PC-3 (cell line): Measurements from ENCODE around the gene FNBP1L. TPM values are rescaled to one million over a fixed set of nuclear protein-coding genes. Genes with fewer than 3 reads are reported as not detected.

Source experiments
- ATAC-seq: fragments of 200-7000 bp; cut with Tn5 transposase; 2 replicates; pipeline ENCODE4 v1.9.1; 2020; ENCODE audit warnings: mild to moderate bottlenecking, moderate library complexity
- BruUV-seq: library from RNA; stranded (reverse); fragments of 400-500 nt; replicated peaks from 2 replicates; lab custom pipeline; 2021; lab: Mats Ljungman, UMichigan
- CTCF ChIA-PET: fragments of 300-600 bp; sonication (Branson Sonifier 250); formaldehyde crosslinking; loops from one replicate; lab custom pipeline; 2022; ENCODE audit warnings: antibody characterized with exemption; lab: Charles Lee
- POLR2A ChIA-PET: fragments of 300-600 bp; sonication (Branson Sonifier 250); formaldehyde crosslinking; loops from one replicate; lab custom pipeline; 2022; ENCODE audit warnings: antibody characterized with exemption; ENCODE audit not compliant: unreplicated experiment; lab: Charles Lee
- DNase-seq: peaks from one replicate; pipeline ENCODE4 v3.0.0-alpha.2; 2015
- H2AFZ ChIP-seq: fragments of 300-600 bp; sonication (generic); 2 replicates; pipeline ENCODE4 v1.6.0; 2016; ENCODE audit warnings: antibody characterized with exemption, low read length
- H3F3A ChIP-seq: fragments of 300-600 bp; sonication (generic); one replicate; pipeline ENCODE4 v1.6.0; 2017; ENCODE audit warnings: antibody characterized with exemption, low read length, control low read depth, mild to moderate bottlenecking; ENCODE audit not compliant: unreplicated experiment
- H3K27ac ChIP-seq: fragments of 300-600 bp; sonication (generic); 2 replicates; pipeline ENCODE4 v1.5.1; 2016; ENCODE audit warnings: mild to moderate bottlenecking, low read length
- H3K27me3 ChIP-seq: fragments of 300-600 bp; sonication (generic); 2 replicates; pipeline ENCODE4 v1.6.1; 2016; ENCODE audit warnings: low read length, mixed read lengths
- H3K36me3 ChIP-seq: fragments of 300-600 bp; sonication (generic); 2 replicates; pipeline ENCODE4 v1.6.1; 2016; ENCODE audit warnings: low read depth, mixed run types, low read length, mixed read lengths
- H3K4me1 ChIP-seq: fragments of 300-600 bp; sonication (generic); 2 replicates; pipeline ENCODE4 v1.5.1; 2016; ENCODE audit warnings: low read length; ENCODE audit not compliant: insufficient read depth
- H3K4me2 ChIP-seq: fragments of 300-600 bp; sonication (generic); 2 replicates; pipeline ENCODE4 v1.6.0; 2016; ENCODE audit warnings: low read length
- H3K4me3 ChIP-seq: fragments of 300-600 bp; sonication (generic); 2 replicates; pipeline ENCODE4 v1.5.1; 2016; ENCODE audit warnings: mild to moderate bottlenecking, low read length, mixed read lengths
- H3K79me2 ChIP-seq: fragments of 300-600 bp; sonication (generic); 2 replicates; pipeline ENCODE4 v1.6.1; 2017; ENCODE audit warnings: low read length, mixed read lengths
- H3K9ac ChIP-seq: fragments of 300-600 bp; sonication (generic); 2 replicates; pipeline ENCODE4 v1.6.0; 2016; ENCODE audit warnings: mild to moderate bottlenecking, low read length
- H3K9me2 ChIP-seq: fragments of 300-600 bp; sonication (generic); replicated peaks from 2 replicates; pipeline ENCODE4 v1.6.1; 2016; ENCODE audit warnings: mixed run types, low read length, mixed read lengths
- H3K9me3 ChIP-seq: fragments of 300-600 bp; sonication (generic); 2 replicates; pipeline ENCODE4 v1.6.1; 2016; ENCODE audit warnings: low read length, mixed read lengths
- H4K20me1 ChIP-seq: fragments of 300-600 bp; sonication (generic); 2 replicates; pipeline ENCODE4 v1.6.1; 2016; ENCODE audit warnings: low read length, mixed read lengths
- CTCF ChIP-seq: fragments of 300-600 bp; sonication (generic); conservative IDR thresholded peaks from 2 replicates; pipeline ENCODE4 v1.5.1; 2017; ENCODE audit warnings: antibody characterized with exemption, low read depth, mild to moderate bottlenecking, low read length
- EZH2 ChIP-seq: fragments of 300-600 bp; sonication (generic); IDR thresholded peaks from one replicate; pipeline ENCODE4 v1.6.1; 2017; ENCODE audit warnings: antibody characterized with exemption, mild to moderate bottlenecking, low read length; ENCODE audit not compliant: unreplicated experiment
- EZH2phosphoT487 ChIP-seq: fragments of 300-600 bp; sonication (generic); IDR thresholded peaks from 2 replicates; pipeline ENCODE4 v1.6.1; 2018; ENCODE audit warnings: mild to moderate bottlenecking, antibody characterized with exemption, low read length, borderline replicate concordance
- intact Hi-C: fragments of 100-400 bp; cut with micrococcal nuclease; formaldehyde crosslinking; loops from 2 replicates; pipeline ENCODE4 v1.9.0; 2023
- total RNA-seq: library from RNA; depleted of rRNA; stranded (reverse); fragments of >200 nt; gene quantifications from 2 replicates; pipeline ENCODE4 v1.2.3, GENCODE V29; 2014

Gene FNBP1L
- total RNA-seq, 1 experiment from 2014 or later, result 28.3 TPM

- POLR2A ChIA-PET, result no interaction called here
- H3K9ac ChIP-seq, result no peak overlapping the region
- intact Hi-C loops, result loop anchor here (1.0 kb wide), 2 partner anchors 134 to 375 kb away; no protein-coding TSS in a partner anchor
These were observed 9.2 kb upstream of the FNBP1L start for GRCh38 chr1:93438716-93439115.

GRCh38 chr1:93440272-93440671 is 7.6 kb upstream of the FNBP1L start:
- TF ChIP-seq CTCF (no peak), EZH2phosphoT487 (no peak), EZH2 (no peak)
- no peak overlapping the region for H3K27ac ChIP-seq
- no peaks in the 10 kb centered on the region for H4K20me1 ChIP-seq
- H3K9ac ChIP-seq, result no peak overlapping the region
- DNase-seq (peak; percentile 29), ATAC-seq (peak; percentile 42)
- H3K4me3 ChIP-seq, result no peak overlapping the region
- no peaks in the 10 kb centered on the region for H3K9me3 ChIP-seq
- CTCF ChIA-PET, result no interaction called here
- no peaks in the 10 kb centered on the region for H3K27me3 ChIP-seq
- BruUV-seq, result no TSS peak
- POLR2A ChIA-PET, result no interaction called here
- no peaks in the 10 kb centered on the region for H3K79me2 ChIP-seq
- no peaks in the 10 kb centered on the region for H3K9me2 ChIP-seq
- no peaks in the 10 kb centered on the region for H3F3A ChIP-seq
- H2AFZ ChIP-seq, result peak overlapping the region; percentile 65
- intact Hi-C loops, result loop anchor here (10.0 kb wide), 2 partner anchors 65 to 435 kb away; partner anchors contain the start of gene DNTTIP2
- peak overlapping the region; percentile 4; the same call in 1 of the 2 replicates for H3K4me2 ChIP-seq
- peaks cover 17% of the 10 kb centered on the region for H3K4me1 ChIP-seq
- H3K36me3 ChIP-seq, result no peaks in the 10 kb centered on the region

More at GRCh38 chr1:93438716-93439115, 9.2 kb upstream of the FNBP1L start:
- DNase-seq (no peak), ATAC-seq (no peak)
- BruUV-seq, result no TSS peak
- H3K4me3 ChIP-seq, result no peak overlapping the region
- TF ChIP-seq EZH2phosphoT487 (no peak), CTCF (no peak), EZH2 (no peak)
- H2AFZ ChIP-seq, result peak overlapping the region; percentile 51; the same call in 1 of the 2 replicates
- H3K9me2 ChIP-seq, result no peaks in the 10 kb centered on the region
- H3K4me2 ChIP-seq, result peak overlapping the region; percentile 76; the same call in 1 of the 2 replicates
- H3K4me1 ChIP-seq, result peaks cover 17% of the 10 kb centered on the region
- H3K36me3 ChIP-seq, result no peaks in the 10 kb centered on the region
- H3K9me3 ChIP-seq, result no peaks in the 10 kb centered on the region
- H3F3A ChIP-seq, result no peaks in the 10 kb centered on the region
- H4K20me1 ChIP-seq, result no peaks in the 10 kb centered on the region
- H3K79me2 ChIP-seq, result no peaks in the 10 kb centered on the region
- H3K27me3 ChIP-seq, result no peaks in the 10 kb centered on the region
- CTCF ChIA-PET, result no interaction called here
- H3K27ac ChIP-seq, result no peak overlapping the region

- Histone ChIP-seq H3K27ac (no peak overlapping the region), H3K4me2 (peak overlapping the region; percentile 4; the same call in 1 of the 2 replicates)
These were observed 7.2 kb upstream of the FNBP1L start for GRCh38 chr1:93440706-93441105.

More at GRCh38 chr1:93440706-93441105, 7.2 kb upstream of the FNBP1L start:
- BruUV-seq, result no TSS peak
- DNase-seq (no peak), ATAC-seq (no peak)
- Histone ChIP-seq H3K79me2 (no peaks in the 10 kb centered on the region), H3K27me3 (no peaks in the 10 kb centered on the region), H3K9ac (no peak overlapping the region), H2AFZ (peak overlapping the region; percentile 65; the same call in 1 of the 2 replicates), H3K4me3 (no peak overlapping the region), H3K36me3 (no peaks in the 10 kb centered on the region), H4K20me1 (no peaks in the 10 kb centered on the region), H3F3A (no peaks in the 10 kb centered on the region), H3K9me2 (no peaks in the 10 kb centered on the region), H3K4me1 (peaks cover 17% of the 10 kb centered on the region), H3K9me3 (no peaks in the 10 kb centered on the region)
- ChIA-PET POLR2A (no interaction called here), CTCF (no interaction called here)
- intact Hi-C loops, result loop anchor here (10.0 kb wide), 2 partner anchors 64 to 434 kb away; partner anchors contain the start of gene DNTTIP2
- no peak for TF ChIP-seq EZH2
- no peak for TF ChIP-seq EZH2phosphoT487
- TF ChIP-seq CTCF, result no peak
